ENCODE results near the gene MACROH2A1.

MACROH2A1 gene

GRCh38 chr5:135353952-135354721, 44.9 kb downstream of the MACROH2A1 start:
- DNase-seq (ENCODE audit: low read depth) = peak; percentile 39

- DNase-seq (ENCODE audit: low read depth) = no peak
Observed at GRCh38 chr5:135350536-135350935, 48.5 kb downstream of the MACROH2A1 start.

GRCh38 chr5:135349886-135350285, 49.1 kb downstream of the MACROH2A1 start:
- no peak for DNase-seq (ENCODE audit: low read depth)

GRCh38 chr5:135349451-135349850, 49.6 kb downstream of the MACROH2A1 start:
- no peak for DNase-seq (ENCODE audit: low read depth)

GRCh38 chr5:135348918-135349317, 50.1 kb downstream of the MACROH2A1 start:
- DNase-seq (ENCODE audit: low read depth) = no peak

- DNase-seq (ENCODE audit: low read depth) = no peak
Observed at GRCh38 chr5:135347392-135347791, 51.6 kb downstream of the MACROH2A1 start.

GRCh38 chr5:135345956-135346731, 52.9 kb downstream of the MACROH2A1 start:
- no peak for DNase-seq (ENCODE audit: low read depth)

- DNase-seq (ENCODE audit: low read depth) = no peak
Observed at GRCh38 chr5:135344349-135344748, 54.7 kb downstream of the MACROH2A1 start.

GRCh38 chr5:135343413-135343812, 55.6 kb downstream of the MACROH2A1 start:
- no peak for DNase-seq (ENCODE audit: low read depth)

GRCh38 chr5:135342551-135342875, 56.5 kb downstream of the MACROH2A1 start:
- no peak for DNase-seq (ENCODE audit: low read depth)

- DNase-seq (ENCODE audit: low read depth) = no peak
Observed at GRCh38 chr5:135341696-135342550, 57.1 kb downstream of the MACROH2A1 start.

GRCh38 chr5:135341016-135341666, 57.9 kb downstream of the MACROH2A1 start:
- no peak for DNase-seq (ENCODE audit: low read depth)

- DNase-seq (ENCODE audit: low read depth) = no peak
Observed at GRCh38 chr5:135340568-135340967, 58.5 kb downstream of the MACROH2A1 start.

- no peak for DNase-seq (ENCODE audit: low read depth)
Observed at GRCh38 chr5:135339623-135340022, 59.4 kb downstream of the MACROH2A1 start.

GRCh38 chr5:135339189-135339588, 59.8 kb downstream of the MACROH2A1 start:
- DNase-seq (ENCODE audit: low read depth) = no peak

- DNase-seq (ENCODE audit: low read depth) = no peak
Observed at GRCh38 chr5:135337064-135337463, 62.0 kb downstream of the MACROH2A1 start.

- no peak for DNase-seq (ENCODE audit: low read depth)
Observed at GRCh38 chr5:135335031-135335828, 63.8 kb downstream of the MACROH2A1 start.

- DNase-seq (ENCODE audit: low read depth) = no peak
Observed at GRCh38 chr5:135333732-135334515, 65.1 kb downstream of the MACROH2A1 start.

GRCh38 chr5:135332519-135333150, 66.4 kb downstream of the MACROH2A1 start:
- DNase-seq (ENCODE audit: low read depth) = no peak

- no peak for DNase-seq (ENCODE audit: low read depth)
Observed at GRCh38 chr5:135331612-135332011, 67.4 kb downstream of the MACROH2A1 start.
